Cardiac fibroblast (primary cell): ENCODE measurements around the gene TPX2.
A peak's percentile ranks its signal among the peaks of the same experiment; 100 is the strongest.
"Not testable (repeated sequence)": the region's sequence is repeated elsewhere in the genome, so short reads cannot be mapped to it uniquely, and the experiment has no call there.

Experiments
- DNase-seq, 2 donors: peaks; one replicate each; pipeline versions ENCODE4 v3.0.0 to v3.0.0-alpha.2; 2010; ENCODE audit warnings: low read depth in 2 of 2
- H3K4me3 ChIP-seq, 2 donors: replicated peaks in 1 of 2; 1 replicate in 1 of 2; 2 replicates in 1 of 2; pipeline ENCODE4 v1.5.1; 2011; ENCODE audit warnings: low read depth in 2 of 2, low read length in 2 of 2, mild to moderate bottlenecking in 2 of 2, moderate library complexity in 1 of 2
- CTCF ChIP-seq: IDR thresholded peaks from one replicate; pipeline ENCODE4 v1.5.1; 2011; ENCODE audit warnings: low read depth, mild to moderate bottlenecking, low read length, inconsistent platforms

The TPX2 gene

DNA sequence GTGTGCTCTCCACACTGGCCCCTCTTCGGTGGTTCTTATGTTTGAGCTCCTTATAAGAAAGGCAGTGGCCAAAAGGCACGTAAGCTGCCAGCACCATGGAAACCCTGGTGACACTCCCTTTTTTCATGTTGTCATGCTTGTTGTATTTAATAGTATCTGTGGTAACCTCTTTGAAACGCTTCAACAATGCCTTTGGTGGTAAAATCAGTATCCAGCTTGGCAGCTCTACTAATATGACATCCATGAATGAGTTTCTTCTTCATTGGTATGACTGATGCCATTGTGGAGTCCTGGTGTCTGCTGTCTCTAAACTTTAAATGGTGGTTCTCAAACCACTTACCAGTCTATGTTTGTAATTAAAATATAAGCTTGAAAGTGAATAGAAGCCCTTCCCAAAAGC, 69.4 kb downstream of the TPX2 start:
- DNase-seq = no peak
- no peak overlapping the region for H3K4me3 ChIP-seq
- TF ChIP-seq CTCF = no peak

DNA sequence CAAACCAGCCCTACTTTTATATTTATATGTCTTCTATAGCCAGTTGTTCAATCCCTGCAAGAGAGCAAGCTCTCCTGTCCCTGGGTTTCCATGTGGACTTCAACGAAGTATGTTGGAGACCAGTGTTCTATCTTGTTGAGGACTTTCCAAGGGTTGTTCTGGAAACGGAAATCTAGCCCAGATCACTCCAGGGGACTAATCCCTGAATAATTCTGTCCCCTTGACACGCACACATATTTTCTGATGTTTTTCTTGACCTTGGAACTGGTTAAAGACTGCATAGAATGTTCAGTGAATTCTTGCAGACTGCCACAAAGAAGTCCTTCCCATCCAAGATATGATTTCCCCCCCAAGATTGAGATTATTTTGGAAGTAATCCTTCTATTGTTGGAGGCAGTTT, 70.6 kb downstream of the TPX2 start:
- TF ChIP-seq CTCF = no peak
- no peak overlapping the region for H3K4me3 ChIP-seq
- DNase-seq = peak in 1 of 2 donors; percentile 35

- TF ChIP-seq CTCF = no peak
- peak in 1 of 2 donors; percentile 16 for DNase-seq
- H3K4me3 ChIP-seq = no peak overlapping the region
Observed at GRCh38 chr20:31811198-31811597, 72.1 kb downstream of the TPX2 start.

- no peak overlapping the region for H3K4me3 ChIP-seq
- no peak for TF ChIP-seq CTCF
- peak; percentile 70 to 78 for DNase-seq
Observed at GRCh38 chr20:31811796-31812728, 73.0 kb downstream of the TPX2 start.

GRCh38 chr20:31813611-31814010, 74.5 kb downstream of the TPX2 start:
- DNase-seq = no peak
- no peak for TF ChIP-seq CTCF
- H3K4me3 ChIP-seq = no peak overlapping the region

GRCh38 chr20:31814142-31814541, 75.1 kb downstream of the TPX2 start:
- not testable (repeated sequence) for DNase-seq, H3K4me3 ChIP-seq

DNA sequence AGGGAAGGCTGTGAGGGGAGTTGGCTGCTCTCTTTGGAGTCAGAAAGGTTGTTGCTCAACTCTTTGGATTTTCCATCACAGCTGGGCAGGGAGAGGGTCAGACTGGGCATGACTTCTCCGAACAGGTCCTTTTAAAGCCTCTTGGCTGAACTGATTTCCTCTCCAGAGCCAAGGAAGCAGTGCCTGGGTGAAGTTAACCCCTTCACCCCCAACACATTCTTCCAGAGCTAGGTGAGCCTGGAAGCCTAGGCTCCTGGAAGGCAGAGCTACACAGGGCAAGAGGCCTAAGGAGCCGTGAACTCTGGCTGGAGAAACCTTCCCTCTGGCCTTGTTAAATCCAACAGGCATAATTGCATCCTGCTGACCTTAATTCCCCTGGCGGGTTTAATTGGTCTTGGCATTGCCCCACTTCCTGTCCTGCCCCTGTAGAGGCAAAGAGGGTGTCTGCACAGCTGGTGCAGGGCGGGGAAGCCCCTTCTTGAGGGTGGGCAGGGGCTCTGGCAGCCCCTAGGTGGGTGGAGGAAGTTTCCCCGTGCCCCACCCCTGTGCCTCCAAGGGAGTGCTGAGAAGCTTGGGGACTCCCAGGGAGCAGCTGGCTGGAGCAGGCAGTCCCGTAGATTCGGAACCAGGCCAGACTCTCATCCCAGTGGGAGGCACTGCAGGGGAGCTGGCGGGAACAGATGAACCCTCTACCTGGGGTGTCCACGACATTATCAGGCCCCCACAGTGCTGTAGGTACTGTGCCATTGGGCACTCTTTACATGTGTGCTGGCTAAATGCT, 76.5 kb downstream of the TPX2 start:
- no peak for TF ChIP-seq CTCF
- peak; percentile 22 to 58 for DNase-seq
- H3K4me3 ChIP-seq = no peak overlapping the region
